ENCODE data around the gene PSD2. TPM values are rescaled to one million over a fixed set of nuclear protein-coding genes. Genes with fewer than 3 reads are reported as not detected.

Gene PSD2
- total RNA-seq, 5 donors from 2014 or later (not counting 1 experiment from before 2014, with no cell fraction given): 0.07 to 0.15 (median 0.09) TPM; not detected in 2

- Mint-ChIP-seq H3K27ac (no peak overlapping the region), H3K9me3 (no peaks in the 10 kb centered on the region), H3K36me3 (no peaks in the 10 kb centered on the region), H3K27me3 (peaks cover 23 to 31% of the 10 kb centered on the region in 2 donors), H3K4me3 (no peak overlapping the region), H3K4me1 (peaks cover 17 to 31% (median 29%) of the 10 kb centered on the region in 3 donors)
- no peak for DNase-seq
- WGBS (ENCODE audit: insufficient coverage): no CpG with 5 or more reads among the region's 1 CpG
- Histone ChIP-seq H3K9me3 (no peaks in the 10 kb centered on the region), H3K36me3 (ENCODE audit: control insufficient read depth in 2 of 2, extremely low read depth in 1 of 2, insufficient read depth in 1 of 2, low read length in 1 of 2) (no peaks in the 10 kb centered on the region), H3K27me3 (replicated peaks in 1 of 2; ENCODE audit: control insufficient read depth in 2 of 2, extremely low read depth in 1 of 2, insufficient read depth in 2 of 2, low read length in 1 of 2) (peaks cover 9 to 67% of the 10 kb centered on the region in 2 experiments), H3K27ac (ENCODE audit: low read length) (no peak overlapping the region), H3K4me1 (ENCODE audit: control insufficient read depth in 1 of 2, extremely low read depth in 1 of 2, insufficient read depth in 2 of 2, low read length in 2 of 2) (peaks cover 13 to 38% of the 10 kb centered on the region in 2 experiments), H3K4me3 (ENCODE audit: control insufficient read depth in 1 of 2, extremely low read depth in 1 of 2, low read length in 1 of 2) (no peak overlapping the region)
- POLR2A ChIA-PET: interaction anchor here in 1 of 2 donors (0.6 kb wide), 1 partner anchor 43 kb away, joined by 3 read pairs; no protein-coding TSS in a partner anchor
- CTCF ChIA-PET: no interaction called here
- no peak for ATAC-seq (replicated peaks in 1 of 4)
Measured at GRCh38 chr5:139751236-139751635, 44.4 kb upstream of the PSD2 start.

GRCh38 chr5:139752506-139753473, 42.8 kb upstream of the PSD2 start:
- H3K27ac ChIP-seq (ENCODE audit: low read length): no peak overlapping the region
- no peak for ATAC-seq (replicated peaks in 1 of 4)
- Mint-ChIP-seq H3K27ac (no peak overlapping the region), H3K4me1 (peaks cover 16 to 27% (median 26%) of the 10 kb centered on the region in 3 donors), H3K36me3 (no peaks in the 10 kb centered on the region), H3K27me3 (peaks cover 28 to 44% of the 10 kb centered on the region in 2 donors), H3K9me3 (no peaks in the 10 kb centered on the region), H3K4me3 (no peak overlapping the region)
- peaks cover 9 to 63% of the 10 kb centered on the region in 2 experiments for H3K27me3 ChIP-seq (replicated peaks in 1 of 2; ENCODE audit: control insufficient read depth in 2 of 2, extremely low read depth in 1 of 2, insufficient read depth in 2 of 2, low read length in 1 of 2)
- no peak overlapping the region for H3K4me3 ChIP-seq (ENCODE audit: control insufficient read depth in 1 of 2, extremely low read depth in 1 of 2, low read length in 1 of 2)
- no peaks in the 10 kb centered on the region for H3K9me3 ChIP-seq
- ChIA-PET CTCF (interaction anchor here in 1 of 2 donors (1.5 kb wide), 1 partner anchor 117 kb away, joined by 4 read pairs; no protein-coding TSS in a partner anchor), POLR2A (no interaction called here)
- DNase-seq: no peak
- 49% methylated on average over 6 of the region's 16 CpGs for WGBS (ENCODE audit: insufficient coverage)
- H3K4me1 ChIP-seq (ENCODE audit: control insufficient read depth in 1 of 2, extremely low read depth in 1 of 2, insufficient read depth in 2 of 2, low read length in 2 of 2): peaks cover 7 to 27% of the 10 kb centered on the region in 2 experiments
- H3K36me3 ChIP-seq (ENCODE audit: control insufficient read depth in 2 of 2, extremely low read depth in 1 of 2, insufficient read depth in 1 of 2, low read length in 1 of 2): no peaks in the 10 kb centered on the region

- ATAC-seq (replicated peaks in 1 of 4) (peak in 3 of 4 experiments; percentile 50 to 65 (median 57)), DNase-seq (peak in 4 of 35 experiments; percentile 16 to 35 (median 24))
- peaks cover 6 to 72% of the 10 kb centered on the region in 2 experiments for H3K27me3 ChIP-seq (replicated peaks in 1 of 2; ENCODE audit: control insufficient read depth in 2 of 2, extremely low read depth in 1 of 2, insufficient read depth in 2 of 2, low read length in 1 of 2)
- ChIA-PET POLR2A (no interaction called here), CTCF (interaction anchor here in 1 of 2 donors (1.2 kb wide), 1 partner anchor 10 kb away, joined by 3 read pairs; no protein-coding TSS in a partner anchor)
- peaks cover 33 to 48% of the 10 kb centered on the region in 2 donors for H3K27me3 Mint-ChIP-seq
- peaks cover 4 to 18% of the 10 kb centered on the region in 2 experiments for H3K4me1 ChIP-seq (ENCODE audit: control insufficient read depth in 1 of 2, extremely low read depth in 1 of 2, insufficient read depth in 2 of 2, low read length in 2 of 2)
- no peaks in the 10 kb centered on the region for H3K9me3 ChIP-seq
- no peaks in the 10 kb centered on the region for H3K36me3 Mint-ChIP-seq
- H3K4me3 Mint-ChIP-seq: peak overlapping the region in 2 of 3 donors; percentile 17 to 55
- no peaks in the 10 kb centered on the region for H3K36me3 ChIP-seq (ENCODE audit: control insufficient read depth in 2 of 2, extremely low read depth in 1 of 2, insufficient read depth in 1 of 2, low read length in 1 of 2)
- peak overlapping the region; percentile 10 for H3K4me3 ChIP-seq (ENCODE audit: control insufficient read depth in 1 of 2, extremely low read depth in 1 of 2, low read length in 1 of 2)
- no peak overlapping the region for H3K27ac Mint-ChIP-seq
- no peak overlapping the region for H3K27ac ChIP-seq (ENCODE audit: low read length)
- 28% methylated on average over 28 of the region's 52 CpGs for WGBS (ENCODE audit: insufficient coverage)
- no peaks in the 10 kb centered on the region for H3K9me3 Mint-ChIP-seq
- H3K4me1 Mint-ChIP-seq: peaks cover 14 to 23% (median 20%) of the 10 kb centered on the region in 3 donors
Measured at GRCh38 chr5:139755892-139756671, 39.5 kb upstream of the PSD2 start.

DNA sequence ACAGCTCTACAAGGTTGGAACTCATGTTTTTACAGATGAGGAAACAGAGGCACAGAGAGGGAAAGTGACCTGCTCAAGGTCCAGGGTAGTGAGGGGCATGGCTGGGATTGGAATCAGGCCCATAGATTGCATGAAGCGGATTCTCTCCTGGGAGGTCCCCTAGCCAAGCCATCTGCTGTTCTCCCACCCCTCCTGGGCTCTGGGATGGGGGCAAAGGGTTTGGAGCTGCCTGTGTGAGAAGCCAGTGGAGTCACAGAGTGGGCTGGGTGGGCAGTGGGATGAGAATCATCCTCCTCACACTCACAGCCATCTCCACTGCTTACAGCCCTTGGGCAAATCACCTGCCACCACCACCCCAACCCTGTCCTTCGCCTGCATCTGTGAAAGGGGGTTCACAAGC, 38.6 kb upstream of the PSD2 start:
- DNase-seq (no peak), ATAC-seq (replicated peaks in 1 of 4) (no peak)
- Histone ChIP-seq H3K27ac (ENCODE audit: low read length) (no peak overlapping the region), H3K36me3 (ENCODE audit: control insufficient read depth in 2 of 2, extremely low read depth in 1 of 2, insufficient read depth in 1 of 2, low read length in 1 of 2) (no peaks in the 10 kb centered on the region), H3K4me3 (ENCODE audit: control insufficient read depth in 1 of 2, extremely low read depth in 1 of 2, low read length in 1 of 2) (no peak overlapping the region), H3K27me3 (replicated peaks in 1 of 2; ENCODE audit: control insufficient read depth in 2 of 2, extremely low read depth in 1 of 2, insufficient read depth in 2 of 2, low read length in 1 of 2) (peaks cover 6 to 72% of the 10 kb centered on the region in 2 experiments), H3K9me3 (no peaks in the 10 kb centered on the region), H3K4me1 (ENCODE audit: control insufficient read depth in 1 of 2, extremely low read depth in 1 of 2, insufficient read depth in 2 of 2, low read length in 2 of 2) (peaks cover 4 to 18% of the 10 kb centered on the region in 2 experiments)
- H3K27ac Mint-ChIP-seq: no peak overlapping the region
- H3K4me3 Mint-ChIP-seq: peak overlapping the region in 1 of 3 donors; percentile 55
- H3K36me3 Mint-ChIP-seq: no peaks in the 10 kb centered on the region
- peaks cover 14 to 23% (median 20%) of the 10 kb centered on the region in 3 donors for H3K4me1 Mint-ChIP-seq
- no CpG with 5 or more reads among the region's 2 CpGs for WGBS (ENCODE audit: insufficient coverage)
- H3K9me3 Mint-ChIP-seq: no peaks in the 10 kb centered on the region
- H3K27me3 Mint-ChIP-seq: peaks cover 38 to 48% of the 10 kb centered on the region in 2 donors
- ChIA-PET CTCF (interaction anchor here in 1 of 2 donors (1.2 kb wide), 1 partner anchor 9 kb away, joined by 3 read pairs; no protein-coding TSS in a partner anchor), POLR2A (no interaction called here)

DNA sequence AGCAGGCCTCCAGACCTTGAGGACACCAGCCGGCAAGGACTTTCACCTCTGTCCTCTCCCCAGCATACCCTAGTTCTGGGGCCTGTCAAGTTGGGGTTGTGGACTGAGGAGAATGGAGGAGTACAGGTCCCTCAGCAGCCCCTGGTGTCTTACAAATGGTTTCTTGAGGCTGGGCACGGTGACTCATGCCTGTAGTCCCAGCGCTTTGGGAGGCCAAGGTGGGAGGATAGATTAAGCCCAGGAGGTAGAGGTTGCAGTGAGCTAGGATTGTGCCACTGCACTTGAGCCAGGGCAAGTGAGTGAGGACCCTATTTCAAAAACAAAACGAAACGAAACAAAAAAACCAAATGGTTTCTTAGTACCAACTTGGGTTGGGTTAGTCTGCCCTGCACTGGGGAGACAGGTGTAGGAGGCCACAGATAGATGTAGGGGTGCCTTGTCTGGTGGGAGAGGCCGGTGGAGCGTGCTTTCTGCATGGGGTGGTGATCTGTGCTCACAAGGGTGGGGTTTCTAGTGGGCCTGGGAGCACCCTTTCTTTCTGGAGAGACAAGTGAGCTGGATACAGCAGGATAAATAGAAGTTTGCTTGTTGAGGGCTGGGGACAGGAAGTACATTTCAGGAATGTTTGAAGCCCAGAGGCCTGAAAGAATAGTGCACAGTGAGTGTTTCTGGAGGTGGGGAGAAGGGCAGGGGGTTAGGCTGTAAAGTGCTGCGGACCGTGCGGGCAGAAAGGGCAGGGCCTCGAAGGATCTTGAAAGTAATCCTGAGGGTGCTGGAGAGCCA, 37.7 kb upstream of the PSD2 start:
- no peak overlapping the region for H3K27ac ChIP-seq (ENCODE audit: low read length)
- no peak overlapping the region for H3K27ac Mint-ChIP-seq
- CTCF ChIA-PET: interaction anchor here (0.7 to 0.8 kb wide), 2 partner anchors 10 to 148 kb away, joined by 3 to 4 read pairs; no protein-coding TSS in a partner anchor
- peaks cover 35 to 50% of the 10 kb centered on the region in 2 donors for H3K27me3 Mint-ChIP-seq
- WGBS (ENCODE audit: insufficient coverage): 92% methylated on average over 6 of the region's 11 CpGs
- ATAC-seq (replicated peaks in 1 of 4) (no peak), DNase-seq (no peak)
- no peak overlapping the region for H3K4me3 Mint-ChIP-seq
- peaks cover 6 to 69% of the 10 kb centered on the region in 2 experiments for H3K27me3 ChIP-seq (replicated peaks in 1 of 2; ENCODE audit: control insufficient read depth in 2 of 2, extremely low read depth in 1 of 2, insufficient read depth in 2 of 2, low read length in 1 of 2)
- peaks cover 4 to 18% of the 10 kb centered on the region in 2 experiments for H3K4me1 ChIP-seq (ENCODE audit: control insufficient read depth in 1 of 2, extremely low read depth in 1 of 2, insufficient read depth in 2 of 2, low read length in 2 of 2)
- no peaks in the 10 kb centered on the region for H3K9me3 ChIP-seq
- no peak overlapping the region for H3K4me3 ChIP-seq (ENCODE audit: control insufficient read depth in 1 of 2, extremely low read depth in 1 of 2, low read length in 1 of 2)
- no peaks in the 10 kb centered on the region for H3K9me3 Mint-ChIP-seq
- peaks cover 14 to 23% (median 20%) of the 10 kb centered on the region in 3 donors for H3K4me1 Mint-ChIP-seq
- POLR2A ChIA-PET: no interaction called here
- H3K36me3 ChIP-seq (ENCODE audit: control insufficient read depth in 2 of 2, extremely low read depth in 1 of 2, insufficient read depth in 1 of 2, low read length in 1 of 2): no peaks in the 10 kb centered on the region
- H3K36me3 Mint-ChIP-seq: no peaks in the 10 kb centered on the region
